ENCODE results near the gene SLC16A7.

SLC16A7 gene

GRCh38 chr12:59624732-59625460 lies 29.1 kb downstream of the SLC16A7 start:
- DNase-seq, result no peak

- DNase-seq, result no peak
Observed at GRCh38 chr12:59626382-59626781, 30.6 kb downstream of the SLC16A7 start.

GRCh38 chr12:59627582-59627981 lies 31.8 kb downstream of the SLC16A7 start:
- no peak for DNase-seq

GRCh38 chr12:59629890-59630289 lies 34.1 kb downstream of the SLC16A7 start:
- no peak for DNase-seq

- no peak for DNase-seq
Observed at GRCh38 chr12:59632408-59632807, 36.6 kb downstream of the SLC16A7 start.

GRCh38 chr12:59634254-59634653 lies 38.4 kb downstream of the SLC16A7 start:
- no peak for DNase-seq

GRCh38 chr12:59636945-59637691 lies 41.3 kb downstream of the SLC16A7 start:
- no peak for DNase-seq

- DNase-seq, result no peak
Observed at GRCh38 chr12:59637692-59638070, 41.9 kb downstream of the SLC16A7 start.

GRCh38 chr12:59643550-59643949 lies 47.7 kb downstream of the SLC16A7 start:
- DNase-seq, result no peak

GRCh38 chr12:59645242-59645641 lies 49.4 kb downstream of the SLC16A7 start:
- no peak for DNase-seq

- no peak for DNase-seq
Observed at GRCh38 chr12:59646636-59647035, 50.8 kb downstream of the SLC16A7 start.

GRCh38 chr12:59649203-59649602 lies 53.4 kb downstream of the SLC16A7 start:
- DNase-seq, result no peak

- DNase-seq, result no peak
Observed at GRCh38 chr12:59650588-59651228, 54.9 kb downstream of the SLC16A7 start.

GRCh38 chr12:59651229-59651920 lies 55.5 kb downstream of the SLC16A7 start:
- DNase-seq, result no peak

GRCh38 chr12:59652130-59652529 lies 56.3 kb downstream of the SLC16A7 start:
- DNase-seq, result no peak

GRCh38 chr12:59654061-59654460 lies 58.2 kb downstream of the SLC16A7 start:
- DNase-seq, result no peak

GRCh38 chr12:59657266-59657665 lies 61.4 kb downstream of the SLC16A7 start:
- no peak for DNase-seq

- DNase-seq, result no peak
Observed at GRCh38 chr12:59657711-59658110, 61.9 kb downstream of the SLC16A7 start.

GRCh38 chr12:59660148-59660547 lies 64.3 kb downstream of the SLC16A7 start:
- no peak for DNase-seq

GRCh38 chr12:59660921-59661597 lies 65.2 kb downstream of the SLC16A7 start:
- DNase-seq, result no peak

- DNase-seq, result no peak
Observed at GRCh38 chr12:59664495-59664894, 68.7 kb downstream of the SLC16A7 start.

GRCh38 chr12:59665701-59666100 lies 69.9 kb downstream of the SLC16A7 start:
- no peak for DNase-seq

GRCh38 chr12:59668674-59669073 lies 72.8 kb downstream of the SLC16A7 start:
- DNase-seq, result no peak
